GM12892 (cell line): ENCODE measurements around the gene RAB44.
"Not testable (repeated sequence)": the region's sequence is repeated elsewhere in the genome, so short reads cannot be mapped to it uniquely, and the experiment has no call there.

Experiments
- POLR2A ChIP-seq: IDR thresholded peaks from 2 replicates; pipeline ENCODE4 v1.6.1; 2011; ENCODE audit warnings: low read depth, low read length, control low read depth
- TAF1 ChIP-seq: IDR thresholded peaks from 2 replicates; pipeline ENCODE4 v1.6.1; 2011; ENCODE audit warnings: low read depth, mild to moderate bottlenecking, control low read depth, low read length, borderline replicate concordance

DNA sequence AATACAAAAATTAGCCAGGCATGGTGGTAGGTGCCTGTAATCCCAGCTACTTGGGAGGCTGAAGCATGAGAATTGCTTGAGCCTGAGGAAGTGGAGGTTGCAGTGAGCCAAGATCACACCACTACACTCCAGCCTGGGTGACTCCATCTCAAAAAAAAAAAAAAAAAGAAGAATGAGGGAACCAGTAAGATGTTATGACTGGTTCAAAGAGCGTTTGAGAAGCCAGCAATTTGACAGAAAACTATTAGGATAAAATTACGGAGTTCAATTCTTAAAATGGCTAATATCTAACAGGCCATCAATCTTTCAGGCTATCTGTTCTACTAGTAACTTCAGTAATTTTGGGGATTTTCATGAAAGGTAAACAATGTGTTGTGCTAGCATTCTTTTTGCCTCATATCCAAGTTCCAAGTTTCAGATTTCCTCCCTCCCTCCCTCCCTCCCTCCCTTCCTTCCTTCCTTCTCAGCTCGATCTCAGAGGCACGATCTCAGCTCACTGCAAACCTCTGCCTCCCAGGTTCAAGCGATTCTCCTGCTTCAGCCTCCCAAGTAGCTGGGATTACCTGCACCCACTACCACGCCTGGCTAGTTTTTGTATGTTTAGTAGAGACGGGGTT, 7.4 kb downstream of the RAB44 start:
- TF ChIP-seq POLR2A, TAF1: not testable (repeated sequence)
